Left ventricle myocardium inferior (tissue), 1 donor: ENCODE results near the gene ADCY2. TPM values are rescaled to one million over a fixed set of nuclear protein-coding genes. Genes with fewer than 3 reads are reported as not detected.

Experiments
- DNase-seq: peaks from one replicate; pipeline ENCODE4 v3.0.0-alpha.2; 2020
- H3K27ac ChIP-seq: fragments of 200-600 bp; replicated peaks from 2 replicates; pipeline ENCODE4 v1.8.0; 2021
- H3K27me3 ChIP-seq: fragments of 200-600 bp; 2 replicates; pipeline ENCODE4 v1.8.0; 2021; ENCODE audit warnings: low read depth
- H3K36me3 ChIP-seq: fragments of 200-600 bp; 2 replicates; pipeline ENCODE4 v1.8.0; 2021
- H3K4me1 ChIP-seq: fragments of 200-600 bp; 2 replicates; pipeline ENCODE4 v1.8.0; 2021
- H3K4me3 ChIP-seq: fragments of 200-600 bp; 2 replicates; pipeline ENCODE4 v1.8.0; 2021; ENCODE audit warnings: mild to moderate bottlenecking, moderate library complexity
- H3K9me3 ChIP-seq: fragments of 200-600 bp; replicated peaks from 2 replicates; pipeline ENCODE4 v1.8.0; 2021
- intact Hi-C: fragments of 100-400 bp; cut with micrococcal nuclease; formaldehyde crosslinking; loops from one replicate; pipeline ENCODE4 v1.11.0; 2022
- total RNA-seq: library from RNA; stranded (reverse); fragmentation: NEBNext Ultra II Directional; extraction: Animal tissue kit (Norgen Biotek cat#: 25700); gene quantifications from one replicate; pipeline ENCODE4 v1.2.1, GENCODE V29; 2021
- TF ChIP-seq, protein P1 (sequence below): fragments of 200-600 bp; IDR thresholded peaks from 2 replicates; pipeline ENCODE4 v1.8.0; 2021; ENCODE audit warnings: antibody characterized with exemption, mild to moderate bottlenecking, borderline replicate concordance
- donor health status: DM: no; HTN: yes; CAD: no; lungs with severe emphysema.

ADCY2 gene
- total RNA-seq, 1 donor from 2014 or later: 0.30 TPM

GRCh38 chr5:7801891-7802614 is 406.1 kb downstream of the ADCY2 start:
- no peaks in the 10 kb centered on the region for H3K4me1 ChIP-seq
- H3K36me3 ChIP-seq: no peaks in the 10 kb centered on the region
- TF ChIP-seq, protein P1, sequence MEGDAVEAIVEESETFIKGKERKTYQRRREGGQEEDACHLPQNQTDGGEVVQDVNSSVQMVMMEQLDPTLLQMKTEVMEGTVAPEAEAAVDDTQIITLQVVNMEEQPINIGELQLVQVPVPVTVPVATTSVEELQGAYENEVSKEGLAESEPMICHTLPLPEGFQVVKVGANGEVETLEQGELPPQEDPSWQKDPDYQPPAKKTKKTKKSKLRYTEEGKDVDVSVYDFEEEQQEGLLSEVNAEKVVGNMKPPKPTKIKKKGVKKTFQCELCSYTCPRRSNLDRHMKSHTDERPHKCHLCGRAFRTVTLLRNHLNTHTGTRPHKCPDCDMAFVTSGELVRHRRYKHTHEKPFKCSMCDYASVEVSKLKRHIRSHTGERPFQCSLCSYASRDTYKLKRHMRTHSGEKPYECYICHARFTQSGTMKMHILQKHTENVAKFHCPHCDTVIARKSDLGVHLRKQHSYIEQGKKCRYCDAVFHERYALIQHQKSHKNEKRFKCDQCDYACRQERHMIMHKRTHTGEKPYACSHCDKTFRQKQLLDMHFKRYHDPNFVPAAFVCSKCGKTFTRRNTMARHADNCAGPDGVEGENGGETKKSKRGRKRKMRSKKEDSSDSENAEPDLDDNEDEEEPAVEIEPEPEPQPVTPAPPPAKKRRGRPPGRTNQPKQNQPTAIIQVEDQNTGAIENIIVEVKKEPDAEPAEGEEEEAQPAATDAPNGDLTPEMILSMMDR: no peak
- intact Hi-C loops: no loop called here
- no peak overlapping the region for H3K27ac ChIP-seq
- no peaks in the 10 kb centered on the region for H3K9me3 ChIP-seq
- DNase-seq: no peak
- peaks cover 53% of the 10 kb centered on the region for H3K27me3 ChIP-seq
- no peak overlapping the region for H3K4me3 ChIP-seq

DNA sequence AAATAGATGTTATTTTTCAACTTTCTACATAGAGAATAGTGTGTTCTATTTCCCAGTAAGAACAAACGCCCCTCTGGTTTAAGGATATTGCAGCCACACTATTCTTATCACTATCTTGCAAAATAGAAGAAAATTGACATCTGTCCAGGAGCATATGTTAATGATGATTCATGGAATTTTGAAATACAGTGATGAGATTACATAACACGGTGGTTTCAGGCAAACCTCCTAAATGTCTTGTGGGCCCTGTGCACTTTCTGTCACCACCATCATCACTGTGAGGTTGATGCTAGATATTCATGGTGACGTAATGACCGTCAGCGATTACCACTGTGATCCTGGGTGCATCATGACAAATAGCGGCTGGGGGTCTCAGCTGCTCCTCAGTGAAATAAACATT is 406.9 kb downstream of the ADCY2 start:
- no peaks in the 10 kb centered on the region for H3K9me3 ChIP-seq
- H3K4me3 ChIP-seq: no peak overlapping the region
- no peak for DNase-seq
- no peak overlapping the region for H3K27ac ChIP-seq
- peaks cover 49% of the 10 kb centered on the region for H3K27me3 ChIP-seq
- TF ChIP-seq, protein P1: no peak
- no peaks in the 10 kb centered on the region for H3K36me3 ChIP-seq
- no peaks in the 10 kb centered on the region for H3K4me1 ChIP-seq
- intact Hi-C loops: no loop called here

- Histone ChIP-seq H3K27me3 (peaks cover 46% of the 10 kb centered on the region), H3K27ac (no peak overlapping the region), H3K9me3 (no peaks in the 10 kb centered on the region), H3K4me3 (no peak overlapping the region), H3K4me1 (no peaks in the 10 kb centered on the region), H3K36me3 (no peaks in the 10 kb centered on the region)
- TF ChIP-seq, protein P1: no peak
- no peak for DNase-seq
- intact Hi-C loops: no loop called here
Observed at GRCh38 chr5:7803937-7804336, 408.0 kb downstream of the ADCY2 start.

- no peaks in the 10 kb centered on the region for H3K4me1 ChIP-seq
- no peaks in the 10 kb centered on the region for H3K9me3 ChIP-seq
- no peak overlapping the region for H3K27ac ChIP-seq
- no peaks in the 10 kb centered on the region for H3K36me3 ChIP-seq
- intact Hi-C loops: no loop called here
- DNase-seq: no peak
- no peak overlapping the region for H3K4me3 ChIP-seq
- peaks cover 48% of the 10 kb centered on the region for H3K27me3 ChIP-seq
- TF ChIP-seq, protein P1: no peak
Observed at GRCh38 chr5:7805379-7805778, 409.4 kb downstream of the ADCY2 start.

- no peak overlapping the region for H3K4me3 ChIP-seq
- intact Hi-C loops: no loop called here
Observed at GRCh38 chr5:7808998-7809397, 413.1 kb downstream of the ADCY2 start.

More at GRCh38 chr5:7808998-7809397, 413.1 kb downstream of the ADCY2 start:
- no peaks in the 10 kb centered on the region for H3K36me3 ChIP-seq
- TF ChIP-seq, protein P1: no peak
- H3K9me3 ChIP-seq: no peaks in the 10 kb centered on the region
- no peaks in the 10 kb centered on the region for H3K4me1 ChIP-seq
- no peak overlapping the region for H3K27ac ChIP-seq
- H3K27me3 ChIP-seq: peaks cover 53% of the 10 kb centered on the region
- DNase-seq: no peak
